ENCODE data around the gene RTEL1.

GRCh38 chr20:63733117-63733516, 75.0 kb downstream of the RTEL1 start:
- no peak for TF ChIP-seq POLR2A (IDR thresholded peaks at IDR 0.05; ENCODE audit: low read length)
- TF ChIP-seq GATA1 (IDR thresholded peaks at IDR 0.05; ENCODE audit: low read depth, low read length): no peak

Measured in erythroblast (primary cell).